Gastrocnemius medialis (tissue), 4 donors: ENCODE data around the gene ADRM1. TPM values are rescaled to one million over a fixed set of nuclear protein-coding genes. Genes with fewer than 3 reads are reported as not detected.

Source experiments
- ATAC-seq, 2 donors: fragments of 150-250 bp; one replicate each; pipeline ENCODE4 v1.9.1; 2016
- DNase-seq, 2 donors: peaks; one replicate each; pipeline ENCODE4 v3.0.0-alpha.2; 2019
- H3K27ac ChIP-seq, 4 donors: fragments of 200-600 bp; sonication (generic); 1 replicate in 1 of 4; 2 replicates in 3 of 4; pipeline ENCODE4 v1.5.1; 2016 to 2018; ENCODE audit warnings: mild to moderate bottlenecking in 2 of 4, moderate library complexity in 1 of 4
- H3K27me3 ChIP-seq, 3 donors: fragments of 200-600 bp; sonication (generic) in 2 of 3; 1 replicate in 1 of 3; 2 replicates in 2 of 3; pipeline versions ENCODE4 v1.5.1 to v1.6.0; 2016 to 2019; ENCODE audit warnings: mild to moderate bottlenecking in 1 of 3, moderate library complexity in 1 of 3
- H3K36me3 ChIP-seq, 2 donors: fragments of 200-600 bp; sonication (generic) in 1 of 2; one replicate each; pipeline ENCODE4 v1.5.1; 2017 to 2018
- H3K4me1 ChIP-seq, 2 donors: fragments of 200-600 bp; sonication (generic) in 1 of 2; one replicate each; pipeline ENCODE4 v1.5.1; 2016 to 2017; ENCODE audit warnings: mild to moderate bottlenecking in 2 of 2
- H3K4me3 ChIP-seq, 4 donors: fragments of 200-600 bp; sonication (generic) in 3 of 4; 1 replicate in 1 of 4; 2 replicates in 3 of 4; pipeline ENCODE4 v1.5.1; 2016 to 2019; ENCODE audit warnings: mild to moderate bottlenecking in 2 of 4
- H3K9me3 ChIP-seq, 3 donors: fragments of 200-600 bp; sonication (generic) in 2 of 3; 1 replicate in 1 of 3; 2 replicates in 2 of 3; pipeline ENCODE4 v1.5.1; 2016 to 2019
- POLR2A ChIP-seq, 2 donors: fragments of 450-650 bp; IDR thresholded peaks; one replicate each; pipeline ENCODE4 v1.6.1; 2017; ENCODE audit warnings: antibody characterized with exemption in 2 of 2, mild to moderate bottlenecking in 2 of 2, moderate library complexity in 2 of 2
- in situ Hi-C, 4 donors: fragments of 200-750 bp; cut with MboI; loops; one replicate each; pipeline versions ENCODE4 v1.15.0 to v1.8.0; 2017; ENCODE audit warnings: low sequenced_read_pairs in 4 of 4
- intact Hi-C: fragments of 100-400 bp; cut with DNase I; formaldehyde crosslinking; loops from one replicate; pipeline ENCODE4 v1.15.1; 2023; ENCODE audit warnings: low total_unique reads
- total RNA-seq, 4 donors: library from RNA; depleted of rRNA; stranded (reverse); fragments of >200 nt; gene quantifications; one replicate each; pipeline versions ENCODE4 v1.1.0 to v1.2.3, GENCODE V29; 2016
- TF ChIP-seq, protein P1 (sequence below), 5 experiments: fragments of 450-650 bp in 3 of 5; fragments of 200-600 bp in 2 of 5; sonication (generic) in 2 of 5; IDR thresholded peaks in 4 of 5; conservative IDR thresholded peaks in 1 of 5; 1 replicate in 4 of 5; 2 replicates in 1 of 5; pipeline ENCODE4 v1.5.1; 2016 to 2019; ENCODE audit warnings: antibody characterized with exemption in 5 of 5, mild to moderate bottlenecking in 3 of 5, moderate library complexity in 3 of 5

ADRM1 gene
- total RNA-seq, 4 donors from 2014 or later, result 389 to 644 (median 611) TPM

DNA sequence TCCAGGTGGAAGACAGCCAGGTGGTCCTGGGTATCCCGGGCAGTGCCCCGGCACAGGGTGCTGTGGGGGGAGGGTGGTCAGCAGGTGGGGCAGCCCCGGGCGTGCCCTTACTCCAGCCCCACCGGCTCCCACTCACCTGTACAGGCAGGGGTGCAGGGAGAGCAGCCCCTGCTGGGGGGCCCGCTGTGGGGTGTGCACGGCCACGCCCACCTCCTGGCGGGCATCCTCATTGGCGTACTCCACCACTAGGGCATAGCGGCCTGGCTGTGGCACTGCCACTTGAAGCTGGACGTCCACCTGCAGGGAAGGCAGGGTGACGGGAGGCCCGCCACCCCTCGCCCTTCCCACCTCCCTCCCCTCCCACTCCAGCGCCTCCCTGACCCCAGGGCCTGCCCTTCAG, 29.6 kb downstream of the ADRM1 start:
- Histone ChIP-seq H3K9me3 (no peaks in the 10 kb centered on the region), H3K36me3 (peaks cover 0 to 27% of the 10 kb centered on the region in 2 donors), H3K27me3 (no peaks in the 10 kb centered on the region), H3K4me1 (no peaks in the 10 kb centered on the region), H3K4me3 (no peak overlapping the region), H3K27ac (no peak overlapping the region)
- DNase-seq, result no peak
- TF ChIP-seq POLR2A (IDR thresholded peaks at IDR 0.05), result no peak
- TF ChIP-seq, protein P1, sequence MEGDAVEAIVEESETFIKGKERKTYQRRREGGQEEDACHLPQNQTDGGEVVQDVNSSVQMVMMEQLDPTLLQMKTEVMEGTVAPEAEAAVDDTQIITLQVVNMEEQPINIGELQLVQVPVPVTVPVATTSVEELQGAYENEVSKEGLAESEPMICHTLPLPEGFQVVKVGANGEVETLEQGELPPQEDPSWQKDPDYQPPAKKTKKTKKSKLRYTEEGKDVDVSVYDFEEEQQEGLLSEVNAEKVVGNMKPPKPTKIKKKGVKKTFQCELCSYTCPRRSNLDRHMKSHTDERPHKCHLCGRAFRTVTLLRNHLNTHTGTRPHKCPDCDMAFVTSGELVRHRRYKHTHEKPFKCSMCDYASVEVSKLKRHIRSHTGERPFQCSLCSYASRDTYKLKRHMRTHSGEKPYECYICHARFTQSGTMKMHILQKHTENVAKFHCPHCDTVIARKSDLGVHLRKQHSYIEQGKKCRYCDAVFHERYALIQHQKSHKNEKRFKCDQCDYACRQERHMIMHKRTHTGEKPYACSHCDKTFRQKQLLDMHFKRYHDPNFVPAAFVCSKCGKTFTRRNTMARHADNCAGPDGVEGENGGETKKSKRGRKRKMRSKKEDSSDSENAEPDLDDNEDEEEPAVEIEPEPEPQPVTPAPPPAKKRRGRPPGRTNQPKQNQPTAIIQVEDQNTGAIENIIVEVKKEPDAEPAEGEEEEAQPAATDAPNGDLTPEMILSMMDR (IDR thresholded peaks at IDR 0.05 in 4 of 5, conservative IDR thresholded peaks at IDR 0.05 in 1 of 5), result no peak
- ATAC-seq, result no peak
- in situ Hi-C loops, result no loop called here
- intact Hi-C loops, result no loop called here

- no peak for ATAC-seq
These were observed 30.4 kb downstream of the ADRM1 start for GRCh38 chr20:62332989-62333819.

DNA sequence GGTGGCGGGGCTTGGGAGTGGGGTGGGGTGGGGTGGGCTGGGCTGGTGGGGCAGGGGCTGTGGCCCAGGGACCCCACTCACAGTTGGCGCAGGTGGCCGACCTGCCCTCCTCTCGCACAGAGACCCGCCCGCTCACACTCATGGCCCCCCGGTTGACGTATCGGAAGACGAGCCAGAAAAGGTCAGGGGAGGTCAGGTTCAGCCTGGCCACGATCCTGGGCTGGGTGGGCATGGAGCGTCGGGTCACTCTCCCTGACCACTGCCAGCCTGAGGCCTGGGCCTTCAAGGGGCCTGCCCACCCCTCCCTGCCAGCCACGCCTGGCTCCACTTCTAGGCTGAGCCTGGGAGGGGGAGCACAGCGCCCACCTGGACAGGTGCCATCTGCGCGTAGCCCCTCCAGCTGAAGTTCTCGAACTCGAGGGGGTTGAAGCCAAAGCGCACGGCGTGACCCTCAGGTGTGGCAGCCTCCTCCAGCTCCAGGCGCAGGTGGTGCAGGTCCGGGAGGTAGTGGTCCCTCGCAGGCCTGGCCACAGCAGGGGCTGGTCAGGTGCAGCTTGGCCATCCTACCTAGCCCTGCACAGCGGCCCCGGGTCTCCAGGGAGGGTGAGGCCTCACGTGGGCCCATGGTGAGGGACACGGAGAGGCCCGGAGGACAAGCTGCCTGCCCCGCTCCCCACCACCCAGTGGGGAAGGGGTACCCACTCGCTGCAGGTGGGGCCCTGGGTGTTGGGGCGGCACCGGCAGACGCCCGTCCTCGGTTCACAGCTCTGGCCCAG, 31.2 kb downstream of the ADRM1 start:
- no peak for TF ChIP-seq POLR2A (IDR thresholded peaks at IDR 0.05)
- TF ChIP-seq, protein P1 (IDR thresholded peaks at IDR 0.05 in 4 of 5, conservative IDR thresholded peaks at IDR 0.05 in 1 of 5), result no peak
- ATAC-seq (no peak), DNase-seq (no peak)
- Histone ChIP-seq H3K27me3 (no peaks in the 10 kb centered on the region), H3K4me1 (no peaks in the 10 kb centered on the region), H3K9me3 (no peaks in the 10 kb centered on the region), H3K27ac (no peak overlapping the region), H3K4me3 (no peak overlapping the region), H3K36me3 (peaks cover 0 to 26% of the 10 kb centered on the region in 2 donors)
- intact Hi-C loops (no loop called here), in situ Hi-C loops (no loop called here)

More at GRCh38 chr20:62332989-62333819, 30.4 kb downstream of the ADRM1 start:
- no peaks in the 10 kb centered on the region for H3K27me3 ChIP-seq
- no peaks in the 10 kb centered on the region for H3K4me1 ChIP-seq
- TF ChIP-seq, protein P1 (IDR thresholded peaks at IDR 0.05 in 4 of 5, conservative IDR thresholded peaks at IDR 0.05 in 1 of 5), result no peak
- TF ChIP-seq POLR2A (IDR thresholded peaks at IDR 0.05), result no peak
- in situ Hi-C loops, result no loop called here
- no peaks in the 10 kb centered on the region for H3K9me3 ChIP-seq
- DNase-seq, result no peak
- intact Hi-C loops, result no loop called here
- no peak overlapping the region for H3K27ac ChIP-seq
- H3K36me3 ChIP-seq, result peaks cover 0 to 32% of the 10 kb centered on the region in 2 donors
- H3K4me3 ChIP-seq, result no peak overlapping the region

- Histone ChIP-seq H3K27me3 (no peaks in the 10 kb centered on the region), H3K4me3 (no peak overlapping the region), H3K9me3 (no peaks in the 10 kb centered on the region), H3K27ac (no peak overlapping the region), H3K4me1 (no peaks in the 10 kb centered on the region), H3K36me3 (peaks cover 0 to 17% of the 10 kb centered on the region in 2 donors)
- no peak for DNase-seq
- in situ Hi-C loops, result no loop called here
- TF ChIP-seq POLR2A (IDR thresholded peaks at IDR 0.05), result no peak
- TF ChIP-seq, protein P1 (IDR thresholded peaks at IDR 0.05 in 4 of 5, conservative IDR thresholded peaks at IDR 0.05 in 1 of 5), result no peak
- intact Hi-C loops, result no loop called here
- ATAC-seq, result no peak
These were observed 32.1 kb downstream of the ADRM1 start for GRCh38 chr20:62334881-62335280.
